HFF-Myc (cell line): ENCODE results near the gene CXXC5.
A peak's percentile ranks its signal among the peaks of the same experiment; 100 is the strongest.

Experiments
- DNase-seq: peaks from one replicate; pipeline ENCODE4 v3.0.0-alpha.2; 2011; ENCODE audit warnings: low read depth; ENCODE audit errors: extremely low read depth
- H3K4me3 ChIP-seq: replicated peaks from 2 replicates; pipeline ENCODE4 v1.5.1; 2011; ENCODE audit warnings: low read depth, mild to moderate bottlenecking, control low read depth, low read length
- CTCF ChIP-seq: IDR thresholded peaks from 2 replicates; pipeline ENCODE4 v1.5.1; 2012; ENCODE audit warnings: mild to moderate bottlenecking, low read depth, low read length, control low read depth; ENCODE audit errors: missing control alignments

CXXC5 gene

DNA sequence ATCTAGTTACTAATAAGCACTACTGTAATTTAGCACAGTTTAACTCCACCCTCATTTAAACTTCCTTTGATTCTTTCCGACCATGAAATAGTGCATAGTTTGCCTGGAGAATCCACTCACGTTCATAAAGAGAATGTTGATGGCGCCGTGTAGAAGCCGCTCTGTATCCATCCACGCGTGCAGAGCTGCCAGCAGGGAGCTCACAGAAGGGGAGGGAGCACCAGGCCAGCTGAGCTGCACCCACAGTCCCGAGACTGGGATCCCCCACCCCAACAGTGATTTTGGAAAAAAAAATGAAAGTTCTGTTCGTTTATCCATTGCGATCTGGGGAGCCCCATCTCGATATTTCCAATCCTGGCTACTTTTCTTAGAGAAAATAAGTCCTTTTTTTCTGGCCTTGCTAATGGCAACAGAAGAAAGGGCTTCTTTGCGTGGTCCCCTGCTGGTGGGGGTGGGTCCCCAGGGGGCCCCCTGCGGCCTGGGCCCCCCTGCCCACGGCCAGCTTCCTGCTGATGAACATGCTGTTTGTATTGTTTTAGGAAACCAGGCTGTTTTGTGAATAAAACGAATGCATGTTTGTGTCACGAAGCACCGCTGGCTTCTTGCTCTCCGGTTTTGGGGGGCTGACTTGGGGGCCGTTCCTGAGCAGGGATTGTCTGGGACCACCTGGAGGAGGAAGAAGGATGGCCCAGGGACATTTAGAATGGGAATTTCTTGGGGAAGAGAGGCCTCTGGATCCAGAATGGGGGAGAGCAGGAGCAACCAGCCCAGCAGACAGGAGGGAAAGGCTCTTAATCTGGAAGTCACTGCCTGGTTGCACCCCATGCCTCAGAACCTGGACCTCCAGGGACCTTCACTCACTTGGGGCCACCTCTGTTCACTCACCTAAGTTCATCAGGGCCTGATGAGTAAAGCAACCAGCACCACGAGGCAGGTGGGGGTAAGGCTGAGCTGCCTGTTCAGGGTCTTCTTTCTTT is 35.4 kb downstream of the CXXC5 start:
- no peak overlapping the region for H3K4me3 ChIP-seq
- TF ChIP-seq CTCF = no peak
- DNase-seq = no peak

GRCh38 chr5:139684350-139684880 is 36.3 kb downstream of the CXXC5 start:
- no peak for DNase-seq
- TF ChIP-seq CTCF = no peak
- no peak overlapping the region for H3K4me3 ChIP-seq

DNA sequence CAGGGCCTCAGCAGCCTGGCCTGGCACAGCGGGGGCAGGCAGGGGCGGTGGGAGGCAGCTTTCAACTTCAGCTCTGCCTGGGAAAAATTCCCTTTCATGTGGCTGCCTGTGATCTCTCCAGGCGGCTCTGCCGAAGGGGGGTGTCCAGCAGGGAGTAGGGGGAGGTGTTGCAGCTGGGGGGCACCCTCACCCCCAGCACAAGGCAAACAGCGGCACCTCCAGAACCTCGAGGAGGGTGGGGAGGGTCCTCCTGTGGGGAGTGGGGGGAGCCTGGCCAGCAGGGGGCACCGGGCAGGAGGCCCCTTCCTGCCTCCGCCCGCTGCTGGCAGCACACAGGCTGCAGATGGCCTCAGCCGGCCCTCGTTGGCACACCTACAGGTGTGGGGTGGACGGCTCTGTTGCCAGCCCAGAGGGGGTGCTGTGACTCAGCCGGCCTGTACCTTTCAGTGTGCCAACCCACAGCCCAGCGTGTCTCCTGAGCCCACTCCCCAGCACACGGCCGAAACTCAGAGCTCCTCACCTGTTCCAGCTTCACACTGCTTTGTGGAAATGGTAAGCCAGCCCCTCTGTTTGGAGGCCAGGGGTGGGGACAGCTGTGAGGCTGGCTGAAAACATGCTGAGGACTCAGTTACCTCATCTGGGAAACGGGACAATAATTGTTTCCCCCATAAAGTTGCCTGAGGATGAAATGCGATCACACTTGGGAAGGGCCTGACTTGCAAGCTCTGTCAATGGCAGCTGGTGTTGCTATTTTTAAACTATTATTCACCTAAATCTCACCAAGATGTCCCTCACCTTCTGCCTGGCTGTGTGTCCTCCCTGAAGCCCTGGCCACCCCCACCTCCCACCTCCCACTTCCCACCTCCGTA is 37.0 kb downstream of the CXXC5 start:
- no peak overlapping the region for H3K4me3 ChIP-seq
- TF ChIP-seq CTCF = peak; percentile 16
- DNase-seq = no peak

GRCh38 chr5:139685886-139686285 is 37.7 kb downstream of the CXXC5 start:
- DNase-seq = no peak
- H3K4me3 ChIP-seq = no peak overlapping the region
- TF ChIP-seq CTCF = no peak

- TF ChIP-seq CTCF = no peak
- DNase-seq = no peak
- no peak overlapping the region for H3K4me3 ChIP-seq
These were observed 38.2 kb downstream of the CXXC5 start for GRCh38 chr5:139686356-139686705.

GRCh38 chr5:139686706-139687441 is 38.7 kb downstream of the CXXC5 start:
- DNase-seq = no peak
- TF ChIP-seq CTCF = no peak
- H3K4me3 ChIP-seq = no peak overlapping the region
